ENCODE results near the gene VPS51. TPM values are rescaled to one million over a fixed set of nuclear protein-coding genes. Genes with fewer than 3 reads are reported as not detected.

VPS51 gene
- total and polyA plus RNA-seq, 4 donors: 69.6 to 164 (median 124) TPM

DNA sequence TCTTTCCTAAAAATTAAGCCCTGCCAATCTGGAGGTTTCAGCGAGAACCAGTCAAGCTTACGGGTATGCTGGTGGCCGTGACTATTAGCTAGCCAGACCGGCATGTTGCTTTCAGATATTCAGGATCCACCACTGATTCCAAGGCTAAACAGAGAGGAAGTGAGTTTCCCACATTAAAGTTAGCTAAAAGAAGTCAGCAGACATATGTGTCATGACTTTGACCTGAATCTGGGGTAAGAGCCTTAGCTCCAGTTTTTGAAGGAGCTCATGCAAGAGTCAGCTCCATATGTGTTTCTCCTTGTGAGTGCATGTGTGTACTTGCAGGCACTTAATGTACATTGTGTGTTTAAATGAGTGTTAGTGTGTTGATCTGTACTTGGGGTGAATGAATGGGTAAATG is 10.6 kb upstream of the VPS51 start:
- no peaks in the 10 kb centered on the region for H3K27me3 ChIP-seq (ENCODE audit: control insufficient read depth in 3 of 3, insufficient read depth in 3 of 3, low read length in 2 of 3)
- no peaks in the 10 kb centered on the region for H3K9me3 ChIP-seq (ENCODE audit: control insufficient read depth in 4 of 4, insufficient read depth in 3 of 4, low read length in 3 of 4)
- TF ChIP-seq, protein P1, sequence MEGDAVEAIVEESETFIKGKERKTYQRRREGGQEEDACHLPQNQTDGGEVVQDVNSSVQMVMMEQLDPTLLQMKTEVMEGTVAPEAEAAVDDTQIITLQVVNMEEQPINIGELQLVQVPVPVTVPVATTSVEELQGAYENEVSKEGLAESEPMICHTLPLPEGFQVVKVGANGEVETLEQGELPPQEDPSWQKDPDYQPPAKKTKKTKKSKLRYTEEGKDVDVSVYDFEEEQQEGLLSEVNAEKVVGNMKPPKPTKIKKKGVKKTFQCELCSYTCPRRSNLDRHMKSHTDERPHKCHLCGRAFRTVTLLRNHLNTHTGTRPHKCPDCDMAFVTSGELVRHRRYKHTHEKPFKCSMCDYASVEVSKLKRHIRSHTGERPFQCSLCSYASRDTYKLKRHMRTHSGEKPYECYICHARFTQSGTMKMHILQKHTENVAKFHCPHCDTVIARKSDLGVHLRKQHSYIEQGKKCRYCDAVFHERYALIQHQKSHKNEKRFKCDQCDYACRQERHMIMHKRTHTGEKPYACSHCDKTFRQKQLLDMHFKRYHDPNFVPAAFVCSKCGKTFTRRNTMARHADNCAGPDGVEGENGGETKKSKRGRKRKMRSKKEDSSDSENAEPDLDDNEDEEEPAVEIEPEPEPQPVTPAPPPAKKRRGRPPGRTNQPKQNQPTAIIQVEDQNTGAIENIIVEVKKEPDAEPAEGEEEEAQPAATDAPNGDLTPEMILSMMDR (IDR thresholded peaks at IDR 0.05; ENCODE audit: control extremely low read depth, extremely low read depth): no peak
- no peak overlapping the region for H3K27ac ChIP-seq (ENCODE audit: low read depth in 1 of 2, low read length in 1 of 2)
- H3K4me3 ChIP-seq: no peak overlapping the region
- peaks cover 4 to 39% (median 17%) of the 10 kb centered on the region in 4 donors for H3K36me3 ChIP-seq (ENCODE audit: control insufficient read depth in 4 of 4, insufficient read depth in 4 of 4, low read length in 4 of 4)
- H3K9ac ChIP-seq (ENCODE audit: insufficient read depth in 1 of 2, low read length in 2 of 2): no peak overlapping the region
- DNase-seq: no peak
- peaks cover 0 to 22% (median 8%) of the 10 kb centered on the region in 5 donors for H3K4me1 ChIP-seq (ENCODE audit: control insufficient read depth in 5 of 5, insufficient read depth in 5 of 5, low read length in 5 of 5)
- 87 to 91% methylated on average over 4 of the region's 4 CpGs for WGBS, 2 donors
- ATAC-seq (ENCODE audit: insufficient read depth, low FRiP score): no peak

DNA sequence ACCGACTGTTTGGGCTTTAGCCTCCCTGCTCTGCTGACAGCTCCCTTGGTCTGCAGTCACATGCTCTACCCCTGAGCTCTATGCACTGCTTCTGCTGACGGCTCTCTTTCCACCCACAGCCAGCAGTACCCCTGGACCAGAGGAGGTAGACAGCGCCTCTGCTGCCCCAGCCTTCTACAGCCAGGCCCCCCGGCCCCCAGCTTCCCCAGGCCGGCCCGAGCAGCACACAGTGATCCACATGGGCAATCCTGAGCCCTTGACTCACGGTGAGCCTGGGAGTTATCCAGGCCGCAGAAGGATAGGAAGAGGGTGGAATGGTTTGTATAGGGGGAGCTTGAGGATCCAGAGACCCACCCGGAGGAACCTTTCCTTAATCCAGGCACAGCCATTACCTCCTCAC is 9.2 kb upstream of the VPS51 start:
- no peak overlapping the region for H3K27ac ChIP-seq (ENCODE audit: low read depth in 1 of 2, low read length in 1 of 2)
- 93 to 94% methylated on average over 9 of the region's 9 CpGs for WGBS, 2 donors
- ATAC-seq (ENCODE audit: insufficient read depth, low FRiP score) (no peak), DNase-seq (no peak)
- no peaks in the 10 kb centered on the region for H3K9me3 ChIP-seq (ENCODE audit: control insufficient read depth in 4 of 4, insufficient read depth in 3 of 4, low read length in 3 of 4)
- no peak overlapping the region for H3K4me3 ChIP-seq
- TF ChIP-seq, protein P1 (IDR thresholded peaks at IDR 0.05; ENCODE audit: control extremely low read depth, extremely low read depth): no peak
- no peak overlapping the region for H3K9ac ChIP-seq (ENCODE audit: insufficient read depth in 1 of 2, low read length in 2 of 2)
- peaks cover 0 to 22% (median 8%) of the 10 kb centered on the region in 5 donors for H3K4me1 ChIP-seq (ENCODE audit: control insufficient read depth in 5 of 5, insufficient read depth in 5 of 5, low read length in 5 of 5)
- H3K27me3 ChIP-seq (ENCODE audit: control insufficient read depth in 3 of 3, insufficient read depth in 3 of 3, low read length in 2 of 3): no peaks in the 10 kb centered on the region
- H3K36me3 ChIP-seq (ENCODE audit: control insufficient read depth in 4 of 4, insufficient read depth in 4 of 4, low read length in 4 of 4): peaks cover 4 to 41% (median 16%) of the 10 kb centered on the region in 4 donors

DNA sequence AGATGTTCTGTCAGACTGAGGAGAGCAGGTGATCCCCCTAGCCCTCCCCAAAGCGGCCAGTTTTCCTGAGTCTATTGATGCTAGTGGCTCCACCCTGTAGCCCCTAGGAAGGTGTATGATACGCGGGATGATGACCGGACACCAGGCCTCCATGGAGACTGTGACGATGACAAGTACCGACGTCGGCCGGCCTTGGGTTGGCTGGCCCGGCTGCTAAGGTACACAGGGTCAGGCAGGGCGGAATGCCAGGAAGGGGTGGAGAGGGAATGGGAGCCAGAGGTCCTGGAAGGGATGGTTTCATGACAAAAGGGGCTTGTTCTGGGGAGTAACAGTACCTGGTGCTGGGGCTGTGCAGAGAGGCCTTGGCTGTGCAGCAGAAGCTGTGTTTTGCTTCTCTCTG is 8.8 kb upstream of the VPS51 start:
- Histone ChIP-seq H3K27me3 (ENCODE audit: control insufficient read depth in 3 of 3, insufficient read depth in 3 of 3, low read length in 2 of 3) (no peaks in the 10 kb centered on the region), H3K4me1 (ENCODE audit: control insufficient read depth in 5 of 5, insufficient read depth in 5 of 5, low read length in 5 of 5) (peaks cover 0 to 22% (median 8%) of the 10 kb centered on the region in 5 donors), H3K27ac (ENCODE audit: low read depth in 1 of 2, low read length in 1 of 2) (no peak overlapping the region), H3K36me3 (ENCODE audit: control insufficient read depth in 4 of 4, insufficient read depth in 4 of 4, low read length in 4 of 4) (peaks cover 4 to 41% (median 16%) of the 10 kb centered on the region in 4 donors), H3K9me3 (ENCODE audit: control insufficient read depth in 4 of 4, insufficient read depth in 3 of 4, low read length in 3 of 4) (no peaks in the 10 kb centered on the region), H3K4me3 (no peak overlapping the region), H3K9ac (ENCODE audit: insufficient read depth in 1 of 2, low read length in 2 of 2) (no peak overlapping the region)
- DNase-seq (no peak), ATAC-seq (ENCODE audit: insufficient read depth, low FRiP score) (no peak)
- WGBS, 2 donors: 93 to 95% methylated on average over 11 of the region's 11 CpGs
- TF ChIP-seq, protein P1 (IDR thresholded peaks at IDR 0.05; ENCODE audit: control extremely low read depth, extremely low read depth): no peak

DNA sequence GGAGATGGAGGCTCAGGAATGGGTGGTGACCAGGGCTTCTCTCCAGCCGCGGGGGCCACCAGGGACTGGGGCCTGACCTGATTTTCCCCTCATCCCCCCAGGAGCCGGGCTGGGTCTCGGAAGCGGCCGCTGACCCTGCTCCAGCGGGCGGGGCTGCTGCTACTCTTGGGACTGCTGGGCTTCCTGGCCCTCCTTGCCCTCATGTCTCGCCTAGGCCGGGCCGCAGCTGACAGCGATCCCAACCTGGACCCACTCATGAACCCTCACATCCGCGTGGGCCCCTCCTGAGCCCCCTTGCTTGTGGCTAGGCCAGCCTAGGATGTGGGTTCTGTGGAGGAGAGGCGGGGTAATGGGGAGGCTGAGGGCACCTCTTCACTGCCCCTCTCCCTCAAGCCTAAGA is 8.2 kb upstream of the VPS51 start:
- Histone ChIP-seq H3K4me1 (ENCODE audit: control insufficient read depth in 5 of 5, insufficient read depth in 5 of 5, low read length in 5 of 5) (peaks cover 0 to 19% (median 8%) of the 10 kb centered on the region in 5 donors), H3K9ac (ENCODE audit: insufficient read depth in 1 of 2, low read length in 2 of 2) (no peak overlapping the region), H3K36me3 (ENCODE audit: control insufficient read depth in 4 of 4, insufficient read depth in 4 of 4, low read length in 4 of 4) (peaks cover 4 to 41% (median 16%) of the 10 kb centered on the region in 4 donors), H3K4me3 (no peak overlapping the region), H3K9me3 (ENCODE audit: control insufficient read depth in 4 of 4, insufficient read depth in 3 of 4, low read length in 3 of 4) (no peaks in the 10 kb centered on the region), H3K27ac (ENCODE audit: low read depth in 1 of 2, low read length in 1 of 2) (no peak overlapping the region), H3K27me3 (ENCODE audit: control insufficient read depth in 3 of 3, insufficient read depth in 3 of 3, low read length in 2 of 3) (no peaks in the 10 kb centered on the region)
- ATAC-seq (ENCODE audit: insufficient read depth, low FRiP score) (no peak), DNase-seq (no peak)
- TF ChIP-seq, protein P1 (IDR thresholded peaks at IDR 0.05; ENCODE audit: control extremely low read depth, extremely low read depth): no peak
- WGBS, 2 donors: 96 to 97% methylated on average over 15 of the region's 15 CpGs

All from lung (tissue), 12 donors.